Measurements from ENCODE around the gene HBP1.

DNA sequence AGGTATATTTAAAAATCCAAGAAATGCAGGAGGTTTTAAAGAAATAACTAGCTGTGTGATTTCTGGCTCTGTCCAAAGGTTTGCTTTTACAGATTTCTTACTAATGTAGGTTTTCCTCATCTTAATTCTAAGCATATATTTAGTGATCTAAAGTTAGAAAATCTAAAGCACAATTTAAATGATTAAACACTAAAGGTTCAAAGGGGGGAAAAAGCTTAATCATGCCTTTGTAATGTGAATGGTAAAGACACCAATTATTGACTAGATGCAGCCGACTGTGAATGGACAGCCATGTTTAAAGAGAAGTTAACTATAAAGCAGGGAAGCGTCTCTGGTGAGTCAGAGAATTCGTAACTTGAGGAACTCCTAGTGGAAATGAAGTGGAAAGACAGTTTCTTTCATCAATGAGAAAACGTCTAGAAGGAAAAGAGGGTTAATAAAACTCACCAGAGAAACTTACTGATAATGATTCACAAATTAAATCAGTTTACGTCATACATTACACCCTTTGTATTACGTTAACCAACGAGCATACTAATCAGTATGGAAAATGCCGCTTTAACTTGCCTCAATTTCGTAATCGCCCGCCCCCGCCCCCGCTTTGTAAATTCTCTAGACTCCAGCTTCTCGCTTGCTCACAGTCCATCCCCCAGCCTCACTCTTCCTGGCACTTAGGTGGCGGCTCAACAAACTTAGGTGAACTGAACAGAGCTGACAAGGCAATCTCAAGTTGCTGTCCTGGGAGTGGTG, 1.1 kb upstream of the HBP1 start:
- TF ChIP-seq POLR2AphosphoS5 (IDR thresholded peaks at IDR 0.05), result no peak
- TF ChIP-seq EP300 (conservative IDR thresholded peaks at IDR 0.05; ENCODE audit: poor library complexity, severe bottlenecking), result no peak
- TF ChIP-seq CTCF (IDR thresholded peaks at IDR 0.05; ENCODE audit: poor library complexity, severe bottlenecking), result peak; percentile 72
- TF ChIP-seq MXI1 (conservative IDR thresholded peaks at IDR 0.05; ENCODE audit: poor library complexity, severe bottlenecking), result no peak
- TF ChIP-seq EZH2 (IDR thresholded peaks at IDR 0.05; ENCODE audit: borderline replicate concordance, insufficient read depth, low read length, poor library complexity, severe bottlenecking), result no peak
- no peak for TF ChIP-seq TAF1 (IDR thresholded peaks at IDR 0.05; ENCODE audit: low read depth)
- peak; percentile 67 for TF ChIP-seq RAD21 (conservative IDR thresholded peaks at IDR 0.05)

Data from neural cell (in vitro differentiated cells).